Neural cell (in vitro differentiated cells): Measurements from ENCODE around the gene MSL2. TPM values are rescaled to one million over a fixed set of nuclear protein-coding genes. Genes with fewer than 3 reads are reported as not detected.
A peak's percentile ranks its signal among the peaks of the same experiment; 100 is the strongest.

ENCODE experiments used
- H2AFZ ChIP-seq: fragments of 200-600, 300-800 bp; sonication (generic), shearing (Covaris generic); 2 replicates; pipeline ENCODE4 v1.6.0; 2014; ENCODE audit warnings: low read depth, mild to moderate bottlenecking, antibody characterized with exemption, low read length, moderate library complexity
- H3F3A ChIP-seq: fragments of 200-600 bp; shearing (Covaris generic); 2 replicates; pipeline ENCODE4 v1.6.1; 2016; ENCODE audit warnings: mild to moderate bottlenecking, moderate library complexity, mixed read lengths, antibody characterized with exemption, low read length; ENCODE audit not compliant: insufficient read depth, poor library complexity, severe bottlenecking
- H3K27ac ChIP-seq: fragments of 200-600, 300-800 bp; sonication (generic), shearing (Covaris generic); 2 replicates; pipeline ENCODE4 v1.5.1; 2014; ENCODE audit warnings: mild to moderate bottlenecking, low read length, moderate library complexity
- H3K27me3 ChIP-seq: fragments of 300-800, 200-600 bp; sonication (generic), shearing (Covaris generic); 2 replicates; pipeline ENCODE4 v1.6.0; 2014; ENCODE audit warnings: mild to moderate bottlenecking, low read depth, low read length, moderate library complexity; ENCODE audit not compliant: insufficient read depth
- H3K36me3 ChIP-seq: fragments of 300-800, 200-600 bp; sonication (generic), shearing (Covaris generic); 2 replicates; pipeline ENCODE4 v1.5.1; 2014; ENCODE audit warnings: mild to moderate bottlenecking, antibody characterized with exemption, low read length, moderate library complexity; ENCODE audit not compliant: insufficient read depth
- H3K4me2 ChIP-seq: fragments of 300-800, 200-600 bp; sonication (generic), shearing (Covaris generic); 2 replicates; pipeline ENCODE4 v1.6.0; 2014; ENCODE audit warnings: mild to moderate bottlenecking, low read length
- H3K4me3 ChIP-seq: fragments of 300-800, 200-600 bp; sonication (generic), shearing (Covaris generic); 2 replicates; pipeline ENCODE4 v1.5.1; 2014; ENCODE audit warnings: mild to moderate bottlenecking, low read length, moderate library complexity
- H3K79me2 ChIP-seq: fragments of 200-600 bp; shearing (Covaris generic); replicated peaks from 2 replicates; pipeline ENCODE4 v1.6.0; 2014; ENCODE audit warnings: mild to moderate bottlenecking, low read length, moderate library complexity; ENCODE audit not compliant: insufficient read depth
- H3K9ac ChIP-seq: fragments of 300-800, 200-600 bp; sonication (generic), shearing (Covaris generic); 2 replicates; pipeline ENCODE4 v1.6.1; 2016; ENCODE audit warnings: mild to moderate bottlenecking, low read length, mixed read lengths
- H3K9me2 ChIP-seq: fragments of 200-600 bp; shearing (Covaris generic); 2 replicates; pipeline ENCODE4 v1.6.1; 2016; ENCODE audit warnings: mild to moderate bottlenecking, low read length, mixed read lengths; ENCODE audit not compliant: insufficient read depth
- H3K9me3 ChIP-seq: fragments of 200-600, 300-800 bp; sonication (generic), shearing (Covaris generic); 2 replicates; pipeline ENCODE4 v1.6.1; 2016; ENCODE audit warnings: mild to moderate bottlenecking, mixed run types, low read length, moderate library complexity, mixed read lengths
- H4K20me1 ChIP-seq: fragments of 200-600 bp; shearing (Covaris generic); 2 replicates; pipeline ENCODE4 v1.6.1; 2016; ENCODE audit warnings: mild to moderate bottlenecking, mixed run types; ENCODE audit not compliant: insufficient read depth
- CTCF ChIP-seq: fragments of 450-650 bp; IDR thresholded peaks from 2 replicates; pipeline ENCODE4 v1.5.1; 2014; ENCODE audit warnings: antibody characterized with exemption, mild to moderate bottlenecking, moderate library complexity; ENCODE audit not compliant: poor library complexity, severe bottlenecking
- EP300 ChIP-seq: fragments of 450-650 bp; conservative IDR thresholded peaks from 2 replicates; pipeline ENCODE4 v1.6.1; 2014; ENCODE audit warnings: antibody characterized with exemption, mild to moderate bottlenecking, moderate library complexity; ENCODE audit not compliant: poor library complexity, severe bottlenecking
- EZH2 ChIP-seq: fragments of 200-600, 300-800 bp; shearing (Covaris generic), sonication (generic); IDR thresholded peaks from 2 replicates; pipeline ENCODE4 v1.6.1; 2014; ENCODE audit warnings: antibody characterized with exemption, low read length, borderline replicate concordance, mild to moderate bottlenecking; ENCODE audit not compliant: insufficient read depth, poor library complexity, severe bottlenecking
- MXI1 ChIP-seq: fragments of 450-650 bp; conservative IDR thresholded peaks from 2 replicates; pipeline ENCODE4 v1.6.1; 2014; ENCODE audit warnings: antibody characterized with exemption, mild to moderate bottlenecking; ENCODE audit not compliant: poor library complexity, severe bottlenecking
- POLR2AphosphoS5 ChIP-seq: IDR thresholded peaks from 2 replicates; pipeline ENCODE4 v1.6.1; 2012
- RAD21 ChIP-seq: fragments of 450-650 bp; conservative IDR thresholded peaks from 2 replicates; pipeline ENCODE4 v1.6.1; 2014; ENCODE audit warnings: antibody characterized with exemption, mild to moderate bottlenecking, moderate library complexity
- SMC3 ChIP-seq: fragments of 450-650 bp; conservative IDR thresholded peaks from 2 replicates; pipeline ENCODE4 v1.6.1; 2014; ENCODE audit warnings: antibody characterized with exemption, mild to moderate bottlenecking, moderate library complexity; ENCODE audit not compliant: poor library complexity
- TAF1 ChIP-seq: IDR thresholded peaks from 2 replicates; pipeline ENCODE4 v1.6.1; 2012; ENCODE audit warnings: low read depth
- polyA minus RNA-seq: library from RNA; depleted of rRNA, polyadenylated mRNA; stranded (reverse); fragments of >200 nt; gene quantifications from 2 replicates; pipeline ENCODE4 v1.2.3, GENCODE V29; 2014
- polyA plus RNA-seq: library from polyadenylated mRNA; depleted of rRNA; stranded (reverse); fragments of >200 nt; gene quantifications from 2 replicates; pipeline ENCODE4 v1.2.3, GENCODE V29; 2014
- TF ChIP-seq, protein P1 (sequence below): IDR thresholded peaks from 2 replicates; pipeline ENCODE4 v1.6.1; 2012; ENCODE audit warnings: borderline replicate concordance

The MSL2 gene
- polyA plus RNA-seq = 12.8 and 14.9 TPM in 2 replicates
- 52.3 and 58.1 TPM in 2 replicates for polyA minus RNA-seq

- H3K9me2 ChIP-seq = no peaks in the 10 kb centered on the region
- no peaks in the 10 kb centered on the region for H3K27me3 ChIP-seq
- peaks cover 44% of the 10 kb centered on the region for H3K79me2 ChIP-seq
- H4K20me1 ChIP-seq = peaks cover 31% of the 10 kb centered on the region
- no peaks in the 10 kb centered on the region for H3K36me3 ChIP-seq
- peak within 1 kb of the TSS; percentile 96 for H3K27ac ChIP-seq
- H3K9me3 ChIP-seq = no peaks in the 10 kb centered on the region
- H3F3A ChIP-seq = peaks cover 8% of the 10 kb centered on the region
- TF ChIP-seq TAF1 = no peak
- no peak for TF ChIP-seq EP300
- peak; percentile 88 for TF ChIP-seq POLR2AphosphoS5
- TF ChIP-seq, protein P1, sequence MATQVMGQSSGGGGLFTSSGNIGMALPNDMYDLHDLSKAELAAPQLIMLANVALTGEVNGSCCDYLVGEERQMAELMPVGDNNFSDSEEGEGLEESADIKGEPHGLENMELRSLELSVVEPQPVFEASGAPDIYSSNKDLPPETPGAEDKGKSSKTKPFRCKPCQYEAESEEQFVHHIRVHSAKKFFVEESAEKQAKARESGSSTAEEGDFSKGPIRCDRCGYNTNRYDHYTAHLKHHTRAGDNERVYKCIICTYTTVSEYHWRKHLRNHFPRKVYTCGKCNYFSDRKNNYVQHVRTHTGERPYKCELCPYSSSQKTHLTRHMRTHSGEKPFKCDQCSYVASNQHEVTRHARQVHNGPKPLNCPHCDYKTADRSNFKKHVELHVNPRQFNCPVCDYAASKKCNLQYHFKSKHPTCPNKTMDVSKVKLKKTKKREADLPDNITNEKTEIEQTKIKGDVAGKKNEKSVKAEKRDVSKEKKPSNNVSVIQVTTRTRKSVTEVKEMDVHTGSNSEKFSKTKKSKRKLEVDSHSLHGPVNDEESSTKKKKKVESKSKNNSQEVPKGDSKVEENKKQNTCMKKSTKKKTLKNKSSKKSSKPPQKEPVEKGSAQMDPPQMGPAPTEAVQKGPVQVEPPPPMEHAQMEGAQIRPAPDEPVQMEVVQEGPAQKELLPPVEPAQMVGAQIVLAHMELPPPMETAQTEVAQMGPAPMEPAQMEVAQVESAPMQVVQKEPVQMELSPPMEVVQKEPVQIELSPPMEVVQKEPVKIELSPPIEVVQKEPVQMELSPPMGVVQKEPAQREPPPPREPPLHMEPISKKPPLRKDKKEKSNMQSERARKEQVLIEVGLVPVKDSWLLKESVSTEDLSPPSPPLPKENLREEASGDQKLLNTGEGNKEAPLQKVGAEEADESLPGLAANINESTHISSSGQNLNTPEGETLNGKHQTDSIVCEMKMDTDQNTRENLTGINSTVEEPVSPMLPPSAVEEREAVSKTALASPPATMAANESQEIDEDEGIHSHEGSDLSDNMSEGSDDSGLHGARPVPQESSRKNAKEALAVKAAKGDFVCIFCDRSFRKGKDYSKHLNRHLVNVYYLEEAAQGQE = peak; percentile 21
- no peak for TF ChIP-seq SMC3
- no peak for TF ChIP-seq RAD21
- TF ChIP-seq MXI1 = no peak
- TF ChIP-seq EZH2 = no peak
- no peak for TF ChIP-seq CTCF
- H3K4me2 ChIP-seq = peak within 1 kb of the TSS; percentile 83
- peak within 1 kb of the TSS; percentile 91 for H3K9ac ChIP-seq
- peak within 1 kb of the TSS; percentile 86 for H2AFZ ChIP-seq
- H3K4me3 ChIP-seq = peak within 1 kb of the TSS; percentile 93
Observed at GRCh38 chr3:136196064-136196400, at the start of gene MSL2. MSL2 (minus strand) TSS chr3:136196335; CDS start chr3:136195113, 1,222 bp downstream.

DNA sequence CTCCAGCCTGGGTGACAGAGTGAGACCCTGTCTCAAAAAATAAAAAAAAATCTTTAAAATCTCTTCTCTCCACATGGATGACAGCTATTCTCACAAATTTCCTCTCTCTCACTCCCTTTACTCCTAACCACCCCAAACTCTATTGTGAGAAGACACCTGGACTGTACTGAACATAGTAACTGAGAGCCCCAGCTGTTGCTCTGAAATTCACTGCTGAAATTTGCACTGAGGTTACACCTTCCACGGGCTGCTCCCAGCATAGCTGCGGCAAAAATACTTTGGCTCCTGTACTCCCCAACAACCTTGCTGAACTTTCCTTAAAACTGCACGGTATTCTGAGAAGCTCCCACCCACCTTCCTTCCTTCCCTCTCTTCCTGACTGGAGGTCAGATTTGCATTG lies 49.6 kb upstream of the MSL2 start:
- Histone ChIP-seq H3K27ac (no peak overlapping the region), H3K36me3 (no peaks in the 10 kb centered on the region), H3F3A (peaks cover 2% of the 10 kb centered on the region), H2AFZ (no peak overlapping the region), H3K9me3 (no peaks in the 10 kb centered on the region), H3K4me2 (no peak overlapping the region), H3K79me2 (no peaks in the 10 kb centered on the region), H3K4me3 (no peak overlapping the region), H3K9ac (no peak overlapping the region), H3K27me3 (no peaks in the 10 kb centered on the region), H3K9me2 (no peaks in the 10 kb centered on the region), H4K20me1 (no peaks in the 10 kb centered on the region)
- TF ChIP-seq TAF1 (no peak), POLR2AphosphoS5 (no peak), SMC3 (no peak), RAD21 (no peak), EP300 (no peak), EZH2 (no peak), MXI1 (no peak), CTCF (no peak)
- TF ChIP-seq, protein P1 = no peak
